PFSK-1 (cell line): Measurements from ENCODE around the gene NUDT16L1.

Source experiments
- SIN3A ChIP-seq: IDR thresholded peaks from 2 replicates; pipeline ENCODE4 v1.6.1; 2012; ENCODE audit warnings: mild to moderate bottlenecking, low read length, moderate library complexity, borderline replicate concordance; ENCODE audit not compliant: insufficient read depth
- TAF1 ChIP-seq: IDR thresholded peaks from 2 replicates; pipeline ENCODE4 v1.6.1; 2012; ENCODE audit warnings: low read length, control low read depth, borderline replicate concordance; ENCODE audit not compliant: insufficient read depth

- TF ChIP-seq TAF1 (no peak), SIN3A (no peak)
These were observed 46.4 kb upstream of the NUDT16L1 start for GRCh38 chr16:4646773-4647643.
